GM23248 (cell line): ENCODE measurements around the gene HES4. TPM values are rescaled to one million over a fixed set of nuclear protein-coding genes. Genes with fewer than 3 reads are reported as not detected.

Experiments used
- DNase-seq: peaks from one replicate; pipeline ENCODE4 v3.0.0-alpha.2; 2015
- H2AFZ ChIP-seq: fragments of 200-600 bp; sonication (generic); 2 replicates; pipeline ENCODE4 v1.6.1; 2016; ENCODE audit warnings: antibody characterized with exemption
- H3F3A ChIP-seq: fragments of 200-600 bp; sonication (generic); 2 replicates; pipeline ENCODE4 v1.6.1; 2016; ENCODE audit warnings: mild to moderate bottlenecking, antibody characterized with exemption, mixed run types; ENCODE audit not compliant: insufficient read depth
- H3K27ac ChIP-seq: fragments of 200-600 bp; sonication (generic); 2 replicates; pipeline ENCODE4 v1.5.1; 2016; ENCODE audit warnings: mild to moderate bottlenecking
- H3K27me3 ChIP-seq: fragments of 200-600 bp; sonication (generic); replicated peaks from 2 replicates; pipeline ENCODE4 v1.6.1; 2016; ENCODE audit warnings: mild to moderate bottlenecking; ENCODE audit not compliant: insufficient read depth
- H3K36me3 ChIP-seq: fragments of 200-600 bp; sonication (generic); 2 replicates; pipeline ENCODE4 v1.6.1; 2016; ENCODE audit warnings: low read depth, mild to moderate bottlenecking
- H3K4me1 ChIP-seq: fragments of 200-600 bp; sonication (generic); 2 replicates; pipeline ENCODE4 v1.6.1; 2016; ENCODE audit warnings: mild to moderate bottlenecking; ENCODE audit not compliant: insufficient read depth
- H3K4me2 ChIP-seq: fragments of 200-600 bp; sonication (generic); one replicate; pipeline ENCODE4 v1.6.1; 2016; ENCODE audit warnings: mild to moderate bottlenecking; ENCODE audit not compliant: unreplicated experiment
- H3K4me3 ChIP-seq: fragments of 200-600 bp; sonication (generic); 2 replicates; pipeline ENCODE4 v1.5.1; 2016; ENCODE audit warnings: mild to moderate bottlenecking
- H3K79me2 ChIP-seq: fragments of 200-600 bp; sonication (generic); 2 replicates; pipeline ENCODE4 v1.6.1; 2016; ENCODE audit warnings: mild to moderate bottlenecking; ENCODE audit not compliant: insufficient read depth
- H3K9ac ChIP-seq: fragments of 200-600 bp; sonication (generic); 2 replicates; pipeline ENCODE4 v1.6.1; 2016; ENCODE audit warnings: mild to moderate bottlenecking
- H3K9me2 ChIP-seq: fragments of 200-600 bp; sonication (generic); 2 replicates; pipeline ENCODE4 v1.6.1; 2016; ENCODE audit warnings: mixed run types, mild to moderate bottlenecking, moderate library complexity; ENCODE audit not compliant: insufficient read depth
- H3K9me3 ChIP-seq: fragments of 200-600 bp; sonication (generic); one replicate; pipeline ENCODE4 v1.6.1; 2017; ENCODE audit warnings: low read depth
- H4K20me1 ChIP-seq: fragments of 200-600 bp; sonication (generic); 2 replicates; pipeline ENCODE4 v1.6.0; 2016; ENCODE audit not compliant: insufficient read depth
- EZH2 ChIP-seq: fragments of 200-600 bp; sonication (generic); IDR thresholded peaks from 2 replicates; pipeline ENCODE4 v1.6.1; 2018; ENCODE audit warnings: antibody characterized with exemption, mild to moderate bottlenecking; ENCODE audit not compliant: insufficient read depth, poor library complexity, severe bottlenecking
- EZH2phosphoT487 ChIP-seq: fragments of 200-600 bp; sonication (generic); IDR thresholded peaks from 2 replicates; pipeline ENCODE4 v1.6.1; 2018; ENCODE audit warnings: antibody characterized with exemption, moderate library complexity, mild to moderate bottlenecking, low read depth; ENCODE audit not compliant: insufficient read depth
- WGBS, 2 experiments: methylation state at CpG; one replicate each; pipeline ENCODE4 v1.1.6; 2015 to 2017; ENCODE audit warnings: low lambda C conversion rate in 2 of 2, low coverage in 1 of 2; ENCODE audit errors: missing lambda C conversion rate in 2 of 2; 5-methylcytosine and 5-hydroxymethylcytosine counted together
- in situ Hi-C: fragments of 300-500 bp; cut with MboI; formaldehyde crosslinking; loops from 2 replicates; pipeline ENCODE4 v1.15.0; 2020
- polyA plus RNA-seq: library from polyadenylated mRNA; unstranded; fragments of >200 nt; fragmentation: Nextera tagmentation; extraction: Ambion mirVana; gene quantifications from 2 replicates; pipeline ENCODE4 v1.2.1, GENCODE V29; 2016
- total RNA-seq: library from RNA; depleted of rRNA; stranded (reverse); fragments of >200 nt; shearing (Covaris generic); gene quantifications from 2 replicates; pipeline ENCODE4 v1.2.3, GENCODE V29; 2014

The HES4 gene
- total and polyA plus RNA-seq, 2 experiments from 2014 or later = 3.1 to 4.1 TPM

- Histone ChIP-seq H3K9me2 (no peaks in the 10 kb centered on the region), H3K4me1 (peaks cover 11% of the 10 kb centered on the region; the same call in 1 of the 2 replicates), H3K9me3 (no peaks in the 10 kb centered on the region), H3K4me2 (no peak overlapping the region), H3K27ac (no peak overlapping the region), H3F3A (no peaks in the 10 kb centered on the region), H4K20me1 (no peaks in the 10 kb centered on the region), H2AFZ (no peak overlapping the region), H3K27me3 (no peaks in the 10 kb centered on the region), H3K4me3 (no peak overlapping the region), H3K9ac (no peak overlapping the region), H3K79me2 (peaks cover 30% of the 10 kb centered on the region), H3K36me3 (no peaks in the 10 kb centered on the region; the same call in 1 of the 2 replicates)
- no peak for TF ChIP-seq EZH2phosphoT487
- TF ChIP-seq EZH2 = no peak
- no peak for DNase-seq
- WGBS, 2 experiments = 91 to 98% methylated on average over 10 to 13 of the region's 13 CpGs
- in situ Hi-C loops = no loop called here
Observed at GRCh38 chr1:954927-955326, 45.0 kb downstream of the HES4 start.

GRCh38 chr1:953524-954320 lies 46.2 kb downstream of the HES4 start:
- H3K9me3 ChIP-seq = no peaks in the 10 kb centered on the region
- H3F3A ChIP-seq = no peaks in the 10 kb centered on the region
- no peak overlapping the region for H3K4me3 ChIP-seq
- no peaks in the 10 kb centered on the region for H3K27me3 ChIP-seq
- H3K36me3 ChIP-seq = no peaks in the 10 kb centered on the region; the same call in 1 of the 2 replicates
- WGBS, 2 experiments = 87 to 94% methylated on average over 27 to 32 of the region's 32 CpGs
- DNase-seq = no peak
- H3K9me2 ChIP-seq = no peaks in the 10 kb centered on the region
- H3K79me2 ChIP-seq = peaks cover 27% of the 10 kb centered on the region
- no peaks in the 10 kb centered on the region for H4K20me1 ChIP-seq
- H3K4me1 ChIP-seq = peaks cover 11% of the 10 kb centered on the region; the same call in 1 of the 2 replicates
- in situ Hi-C loops = no loop called here
- no peak overlapping the region for H2AFZ ChIP-seq
- no peak overlapping the region for H3K27ac ChIP-seq
- no peak overlapping the region for H3K9ac ChIP-seq
- H3K4me2 ChIP-seq = no peak overlapping the region
- TF ChIP-seq EZH2phosphoT487 (no peak), EZH2 (no peak)

GRCh38 chr1:952603-953002 lies 47.3 kb downstream of the HES4 start:
- no peaks in the 10 kb centered on the region for H3K9me3 ChIP-seq
- no peak overlapping the region for H2AFZ ChIP-seq
- no peak overlapping the region for H3K4me2 ChIP-seq
- H3K4me1 ChIP-seq = peaks cover 3% of the 10 kb centered on the region; the same call in 1 of the 2 replicates
- H3K4me3 ChIP-seq = no peak overlapping the region
- H3K9me2 ChIP-seq = no peaks in the 10 kb centered on the region
- peaks cover 16% of the 10 kb centered on the region for H3K79me2 ChIP-seq
- H3K27me3 ChIP-seq = no peaks in the 10 kb centered on the region
- H3K36me3 ChIP-seq = no peaks in the 10 kb centered on the region; the same call in 1 of the 2 replicates
- no peak for DNase-seq
- no peaks in the 10 kb centered on the region for H4K20me1 ChIP-seq
- WGBS, 2 experiments = 73 to 82% methylated on average over 5 to 7 of the region's 7 CpGs
- H3K9ac ChIP-seq = no peak overlapping the region
- no peaks in the 10 kb centered on the region for H3F3A ChIP-seq
- TF ChIP-seq EZH2phosphoT487 (no peak), EZH2 (no peak)
- in situ Hi-C loops = no loop called here
- H3K27ac ChIP-seq = no peak overlapping the region

- Histone ChIP-seq H3K79me2 (peaks cover 12% of the 10 kb centered on the region), H3K36me3 (no peaks in the 10 kb centered on the region; the same call in 1 of the 2 replicates), H3K27ac (no peak overlapping the region), H3K9ac (no peak overlapping the region), H3F3A (no peaks in the 10 kb centered on the region), H3K9me2 (no peaks in the 10 kb centered on the region), H3K27me3 (no peaks in the 10 kb centered on the region), H3K9me3 (no peaks in the 10 kb centered on the region), H2AFZ (no peak overlapping the region), H4K20me1 (no peaks in the 10 kb centered on the region), H3K4me2 (no peak overlapping the region), H3K4me1 (no peaks in the 10 kb centered on the region), H3K4me3 (no peak overlapping the region)
- no peak for TF ChIP-seq EZH2phosphoT487
- TF ChIP-seq EZH2 = no peak
- in situ Hi-C loops = no loop called here
- WGBS, 2 experiments = 94 to 95% methylated on average over 15 of the region's 15 CpGs
- DNase-seq = no peak
Observed at GRCh38 chr1:952201-952600, 47.7 kb downstream of the HES4 start.
